CD4-positive, alpha-beta T cell treated with Interleukin-2 at 100 ng/mL for 4 hours (primary cell): ENCODE results near the gene BCL2.
"Not testable (repeated sequence)": the region's sequence is repeated elsewhere in the genome, so short reads cannot be mapped to it uniquely, and the experiment has no call there.

Experiments used
- DNase-seq: peaks from one replicate; pipeline ENCODE4 v3.0.0-alpha.2; 2020; ENCODE audit warnings: low spot score

BCL2 gene

GRCh38 chr18:63258749-63259566 lies 60.6 kb downstream of the BCL2 start:
- DNase-seq, result no peak

GRCh38 chr18:63257453-63257852 lies 62.1 kb downstream of the BCL2 start:
- DNase-seq, result no peak

GRCh38 chr18:63255435-63255834 lies 64.1 kb downstream of the BCL2 start:
- DNase-seq, result no peak

GRCh38 chr18:63254716-63255399 lies 64.7 kb downstream of the BCL2 start:
- no peak for DNase-seq

GRCh38 chr18:63253428-63254372 lies 65.9 kb downstream of the BCL2 start:
- DNase-seq, result no peak

- DNase-seq, result no peak
These were observed 66.6 kb downstream of the BCL2 start for GRCh38 chr18:63253014-63253413.

- DNase-seq, result no peak
These were observed 69.8 kb downstream of the BCL2 start for GRCh38 chr18:63249771-63250170.

GRCh38 chr18:63247926-63248325 lies 71.6 kb downstream of the BCL2 start:
- no peak for DNase-seq

GRCh38 chr18:63247506-63247905 lies 72.1 kb downstream of the BCL2 start:
- DNase-seq, result no peak

- no peak for DNase-seq
These were observed 74.0 kb downstream of the BCL2 start for GRCh38 chr18:63245600-63245999.

- DNase-seq, result no peak
These were observed 75.0 kb downstream of the BCL2 start for GRCh38 chr18:63244607-63245006.

GRCh38 chr18:63241760-63242159 lies 77.8 kb downstream of the BCL2 start:
- DNase-seq, result no peak

- DNase-seq, result no peak
These were observed 78.3 kb downstream of the BCL2 start for GRCh38 chr18:63241317-63241712.

- DNase-seq, result no peak
These were observed 78.8 kb downstream of the BCL2 start for GRCh38 chr18:63240531-63241316.

- DNase-seq, result no peak
These were observed 80.9 kb downstream of the BCL2 start for GRCh38 chr18:63238693-63239075.

- no peak for DNase-seq
These were observed 81.5 kb downstream of the BCL2 start for GRCh38 chr18:63237881-63238692.

- DNase-seq, result no peak
These were observed 82.4 kb downstream of the BCL2 start for GRCh38 chr18:63236921-63237846.

- no peak for DNase-seq
These were observed 83.2 kb downstream of the BCL2 start for GRCh38 chr18:63236406-63236805.

GRCh38 chr18:63235920-63236319 lies 83.6 kb downstream of the BCL2 start:
- DNase-seq, result not testable (repeated sequence)

- DNase-seq, result no peak
These were observed 84.7 kb downstream of the BCL2 start for GRCh38 chr18:63234841-63235240.
